Hypothalamus (tissue), 51 donors: ENCODE measurements around the gene TRIM75.
"Not testable (repeated sequence)": the region's sequence is repeated elsewhere in the genome, so short reads cannot be mapped to it uniquely, and the experiment has no call there.

ENCODE experiments used
- DNase-seq, 51 donors: peaks; one replicate each; lab custom pipeline; 2025; lab: John Stamatoyannopoulos, UW

TRIM75 gene

GRCh38 chr4:165053645-165054044 lies at the start of gene TRIM75:
Gene TRIM75 (plus strand): TSS chr4:165053866. CDS start chr4:165059148, 5,282 bp downstream.
- DNase-seq: no peak

DNA sequence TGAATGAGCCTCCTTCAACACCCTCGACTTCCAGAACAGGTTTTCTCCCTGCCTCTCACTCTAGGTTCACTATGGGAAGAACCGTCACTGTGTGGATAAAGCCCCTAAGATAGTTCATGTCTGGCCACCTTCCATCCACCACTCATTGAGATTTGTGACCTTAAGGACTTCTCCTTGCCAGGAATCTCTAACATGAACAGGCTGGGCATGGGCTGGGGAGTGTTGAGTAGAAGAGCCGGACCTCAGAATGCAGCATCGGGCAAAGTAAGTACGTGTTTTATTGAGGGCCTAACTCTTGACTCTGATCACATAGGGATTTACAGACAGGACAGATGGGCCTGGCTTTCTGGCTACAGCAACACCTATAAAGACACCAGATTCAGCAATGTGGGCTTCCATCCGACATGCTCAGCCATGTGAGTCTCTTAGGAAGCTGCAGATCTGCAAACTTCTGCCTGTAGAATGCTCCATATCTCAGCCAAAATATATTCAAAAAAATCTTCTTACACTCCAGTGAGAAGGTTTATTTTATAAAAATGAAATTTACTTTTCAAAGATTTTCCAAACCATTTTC lies 48.2 kb upstream of the TRIM75 start:
- no peak for DNase-seq

GRCh38 chr4:165006456-165006855 lies 47.2 kb upstream of the TRIM75 start:
- DNase-seq: no peak

GRCh38 chr4:165006886-165007285 lies 46.8 kb upstream of the TRIM75 start:
- DNase-seq: no peak

GRCh38 chr4:165009493-165010227 lies 44.0 kb upstream of the TRIM75 start:
- no peak for DNase-seq

GRCh38 chr4:165010487-165010886 lies 43.2 kb upstream of the TRIM75 start:
- no peak for DNase-seq

DNA sequence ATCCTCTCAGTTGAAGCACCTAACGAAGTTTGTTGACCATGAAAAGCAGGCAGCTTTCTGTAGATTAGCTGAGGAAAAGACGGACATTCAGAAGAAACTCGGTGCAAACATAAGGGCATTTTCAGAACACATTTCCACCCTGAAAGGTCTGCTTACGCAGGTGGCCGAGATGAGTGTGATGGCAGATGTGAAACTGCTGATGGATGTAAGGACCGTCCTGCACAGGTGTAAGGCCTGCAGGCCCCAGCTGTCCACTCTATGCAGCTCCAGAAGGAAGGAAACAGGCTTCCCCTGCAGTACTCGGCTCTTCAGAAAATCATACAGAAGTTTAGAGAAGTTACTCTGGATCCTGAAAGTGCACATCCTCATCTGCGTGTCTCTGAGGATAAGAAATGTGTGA lies 42.7 kb upstream of the TRIM75 start:
- no peak for DNase-seq

- DNase-seq: no peak
These were observed 42.3 kb upstream of the TRIM75 start for GRCh38 chr4:165011403-165011802.

GRCh38 chr4:165013691-165014090 lies 40.0 kb upstream of the TRIM75 start:
- DNase-seq: no peak

- DNase-seq: no peak
These were observed 36.7 kb upstream of the TRIM75 start for GRCh38 chr4:165016971-165017370.

- DNase-seq: not testable (repeated sequence)
These were observed 33.7 kb upstream of the TRIM75 start for GRCh38 chr4:165019995-165020394.

- not testable (repeated sequence) for DNase-seq
These were observed 27.9 kb upstream of the TRIM75 start for GRCh38 chr4:165025782-165026181.

- peak in 2 of 51 donors; percentile 2 to 18 for DNase-seq
These were observed 25.8 kb upstream of the TRIM75 start for GRCh38 chr4:165027762-165028402.

GRCh38 chr4:165031436-165032211 lies 22.0 kb upstream of the TRIM75 start, which contains the start of gene TRIM60:
Gene TRIM60 (plus strand): TSS chr4:165031999. CDS start chr4:165040073, 8,074 bp downstream.
- no peak for DNase-seq

DNA sequence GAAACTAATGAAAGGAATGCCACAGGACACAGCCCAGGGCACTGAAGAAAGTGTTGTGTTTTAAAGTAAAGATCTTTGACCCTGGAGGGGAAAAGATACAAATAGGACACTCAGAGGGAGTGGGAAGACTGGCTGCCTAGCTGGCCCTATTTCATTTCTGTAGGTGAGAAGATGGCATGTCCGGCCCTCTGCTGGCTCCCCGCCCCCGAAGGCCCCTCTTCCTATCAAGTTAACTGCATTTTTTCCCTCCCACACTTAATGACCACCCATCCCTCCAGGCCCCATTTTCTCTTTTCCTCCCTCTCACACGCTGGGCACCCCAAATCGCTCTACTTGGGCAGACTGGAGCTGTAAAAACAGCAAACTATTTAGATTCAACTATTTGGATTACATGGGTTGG lies 5.5 kb upstream of the TRIM75 start:
- DNase-seq: no peak

DNA sequence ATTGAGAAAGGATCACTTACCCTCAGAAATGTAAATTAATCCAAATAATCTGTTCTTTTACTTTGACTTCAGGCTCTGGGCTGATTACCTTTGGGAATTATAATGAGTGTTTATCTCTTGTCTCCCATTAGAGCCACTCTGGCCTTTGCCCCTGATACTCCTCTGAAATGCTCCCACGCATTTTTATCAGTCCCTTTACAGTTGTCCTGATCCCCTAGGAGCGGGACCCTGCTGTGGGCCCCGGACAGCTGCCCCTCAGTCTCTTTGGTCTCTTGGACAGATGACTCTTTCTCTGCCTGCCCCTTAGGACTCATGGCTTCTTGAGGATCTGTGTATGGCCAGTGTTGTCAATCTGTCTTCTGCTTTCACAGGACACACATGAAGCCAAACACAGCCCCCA lies 1.0 kb upstream of the TRIM75 start:
- DNase-seq: no peak

DNA sequence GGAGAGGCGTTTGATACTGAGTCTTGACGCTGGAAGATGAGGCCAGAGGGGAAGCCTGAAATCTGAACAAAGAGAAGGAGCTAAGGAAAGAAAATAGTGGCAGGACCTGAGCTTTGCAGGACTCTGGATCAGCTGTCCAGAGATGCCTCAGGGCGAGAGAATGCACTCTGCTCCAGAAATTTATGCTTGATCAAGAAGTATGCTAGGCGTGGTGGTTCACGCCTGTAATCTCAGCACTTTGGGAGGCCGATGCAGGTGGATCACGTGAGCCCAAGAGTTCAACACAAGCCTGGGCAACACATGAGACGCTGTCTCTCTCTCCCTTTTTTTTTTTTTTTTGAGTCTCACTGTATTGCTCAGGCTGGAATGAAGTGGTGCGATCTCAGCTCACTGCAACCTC lies 1.9 kb downstream of the TRIM75 start:
- no peak for DNase-seq

GRCh38 chr4:165058666-165059065 lies 5.0 kb downstream of the TRIM75 start:
- DNase-seq: peak in 1 of 51 donors; percentile 1

- no peak for DNase-seq
These were observed 5.7 kb downstream of the TRIM75 start for GRCh38 chr4:165059386-165059785.

GRCh38 chr4:165060938-165061337 lies 7.3 kb downstream of the TRIM75 start:
- no peak for DNase-seq

- DNase-seq: no peak
These were observed 16.9 kb downstream of the TRIM75 start for GRCh38 chr4:165070560-165070959.
